NB4 (cell line): ENCODE results near the gene AGBL2.
"Not testable (repeated sequence)": the region's sequence is repeated elsewhere in the genome, so short reads cannot be mapped to it uniquely, and the experiment has no call there.

Experiments
- DNase-seq: peaks from one replicate; pipeline ENCODE4 v3.0.0; 2010; ENCODE audit warnings: low read depth
- H3K4me3 ChIP-seq: one replicate; pipeline ENCODE4 v1.5.1; 2011; ENCODE audit warnings: mild to moderate bottlenecking, low read depth, low read length, moderate library complexity
- CTCF ChIP-seq: IDR thresholded peaks from one replicate; pipeline ENCODE4 v1.5.1; 2012; ENCODE audit warnings: low read depth, low read length
- MAX ChIP-seq: IDR thresholded peaks from 2 replicates; pipeline ENCODE4 v1.6.1; 2011; ENCODE audit warnings: low read depth, low read length
- MYC ChIP-seq: IDR thresholded peaks from 2 replicates; pipeline ENCODE4 v1.6.1; 2011; ENCODE audit warnings: low read depth, low read length
- POLR2A ChIP-seq: IDR thresholded peaks from 2 replicates; pipeline ENCODE4 v1.6.1; 2011; ENCODE audit warnings: mild to moderate bottlenecking; ENCODE audit not compliant: insufficient read length; ENCODE audit errors: extremely low read depth

AGBL2 gene

GRCh38 chr11:47688111-47688510, 27.1 kb downstream of the AGBL2 start:
- TF ChIP-seq MAX (no peak), MYC (no peak), POLR2A (no peak), CTCF (no peak)
- DNase-seq, result peak; percentile 65

GRCh38 chr11:47686704-47687103, 28.5 kb downstream of the AGBL2 start:
- peak; percentile 27 for DNase-seq
- not testable (repeated sequence) for H3K4me3 ChIP-seq

More at GRCh38 chr11:47688111-47688510, 27.1 kb downstream of the AGBL2 start:
- H3K4me3 ChIP-seq, result no peak overlapping the region

- no peak overlapping the region for H3K4me3 ChIP-seq
- no peak for DNase-seq
- TF ChIP-seq CTCF (no peak), POLR2A (no peak), MAX (no peak), MYC (no peak)
Measured at GRCh38 chr11:47686151-47686550, 29.0 kb downstream of the AGBL2 start.

- TF ChIP-seq POLR2A, result no peak
- H3K4me3 ChIP-seq, result no peak overlapping the region
- no peak for DNase-seq
Measured at GRCh38 chr11:47675851-47676250, 39.3 kb downstream of the AGBL2 start.

GRCh38 chr11:47672283-47672730, 42.9 kb downstream of the AGBL2 start:
- no peak overlapping the region for H3K4me3 ChIP-seq
- peak; percentile 9 for DNase-seq
- TF ChIP-seq MAX, result no peak
- no peak for TF ChIP-seq MYC
- no peak for TF ChIP-seq CTCF
- no peak for TF ChIP-seq POLR2A

GRCh38 chr11:47669856-47670255, 45.3 kb downstream of the AGBL2 start:
- no peak for TF ChIP-seq MAX
- TF ChIP-seq POLR2A, result no peak
- TF ChIP-seq CTCF, result no peak
- no peak for TF ChIP-seq MYC
- no peak for DNase-seq
- H3K4me3 ChIP-seq, result no peak overlapping the region

GRCh38 chr11:47668665-47669064, 46.5 kb downstream of the AGBL2 start:
- no peak for DNase-seq
- no peak overlapping the region for H3K4me3 ChIP-seq
- TF ChIP-seq MYC (no peak), POLR2A (no peak), MAX (no peak), CTCF (no peak)
